Pancreas (tissue), 10 donors: ENCODE results near the gene CRYGN. TPM values are rescaled to one million over a fixed set of nuclear protein-coding genes. Genes with fewer than 3 reads are reported as not detected.
A peak's percentile ranks its signal among the peaks of the same experiment; 100 is the strongest.

Experiments used
- ATAC-seq, 4 donors: fragments of 200-7000 bp; cut with Tn5 transposase; one replicate each; pipeline versions ENCODE4 v1.8.0 to v1.9.1; 2020; ENCODE audit warnings: mild to moderate bottlenecking in 4 of 4, moderate library complexity in 4 of 4
- DNase-seq, 6 donors: peaks; one replicate each; pipeline ENCODE4 v3.0.0-alpha.2; 2020
- FAIRE-seq: peaks from 2 replicates; lab custom pipeline; 2012; peaks lifted over from hg19 to GRCh38; lab: Jason Lieb, UNC
- H3K27ac ChIP-seq, 4 donors: fragments of 200-600 bp; sonication (generic); 1 replicate in 3 of 4; 2 replicates in 1 of 4; pipeline versions ENCODE4 v1.5.0 to v1.8.0; 2020
- H3K27me3 ChIP-seq, 4 donors: fragments of 200-600 bp; one replicate each; pipeline ENCODE4 v1.8.0; 2021
- H3K36me3 ChIP-seq, 3 donors: fragments of 200-600 bp; sonication (generic) in 1 of 3; one replicate each; pipeline versions ENCODE4 v1.5.0 to v1.8.0; 2020 to 2021
- H3K4me1 ChIP-seq, 3 donors: fragments of 200-600 bp; one replicate each; pipeline ENCODE4 v1.8.0; 2021
- H3K4me3 ChIP-seq, 4 donors: fragments of 200-600 bp; sonication (generic) in 2 of 4; one replicate each; pipeline versions ENCODE4 v1.5.0 to v1.8.0; 2020 to 2021
- H3K9me3 ChIP-seq, 4 donors: fragments of 200-600 bp; one replicate each; pipeline ENCODE4 v1.8.0; 2021
- WGBS, 2 donors: extraction: QIAGEN DNeasy Blood & Tissue Kit; methylation state at CpG; one replicate each; pipeline ENCODE4 v1.1.7; 2013; 5-methylcytosine and 5-hydroxymethylcytosine counted together
- intact Hi-C, 3 donors: fragments of 100-400 bp; cut with DNase I; formaldehyde crosslinking; loops; one replicate each; pipeline versions ENCODE4 v1.11.1 to v1.14.2; 2022
- polyA plus RNA-seq, 2 donors: library from polyadenylated mRNA; stranded (reverse); fragments of 200-250 nt; gene quantifications; one replicate each; pipeline ENCODE4 v1.2.3, GENCODE V29; 2013
- total RNA-seq, 6 donors: library from RNA; stranded (reverse); fragmentation: NEBNext Ultra II Directional in 4 of 6; extraction: Animal tissue kit (Norgen Biotek cat#: 25700) in 4 of 6; gene quantifications; one replicate each; pipeline versions ENCODE4 v1.2.1 to v1.2.4, GENCODE V29; 2021 to 2023
- TF ChIP-seq, protein P1 (sequence below), 4 donors: fragments of 200-600 bp; sonication (generic) in 3 of 4; IDR thresholded peaks; one replicate each; pipeline versions ENCODE4 v1.5.0 to v1.8.0; 2021; ENCODE audit warnings: antibody characterized with exemption in 4 of 4
- donor health status: healthy with polysubstance abuse.
- donor health status: DM: no; HTN: no; CAD: no; lungs with moderate emphysema.
- donor health status: DM: no; HTN: no; CAD: no.
- donor health status: control.
- donor health status: control.
- donor health status: Bipolar disorder and iron deficiency.
- donor health status: DM: yes; HTN: yes; CAD: no.
- donor health status: DM: no; HTN: no; CAD: no.
- donor health status: DM: no; HTN: no; CAD: no.
- donor health status: DM: yes; HTN: yes; CAD: no.

Gene CRYGN, protein sequence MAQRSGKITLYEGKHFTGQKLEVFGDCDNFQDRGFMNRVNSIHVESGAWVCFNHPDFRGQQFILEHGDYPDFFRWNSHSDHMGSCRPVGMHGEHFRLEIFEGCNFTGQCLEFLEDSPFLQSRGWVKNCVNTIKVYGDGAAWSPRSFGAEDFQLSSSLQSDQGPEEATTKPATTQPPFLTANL
- total RNA-seq, result under 1 TPM in 2 of 6 donors, not detected in 4; 0.09 to 0.18 TPM
- polyA plus RNA-seq, result under 1 TPM; 0.07 to 0.08 TPM

DNA sequence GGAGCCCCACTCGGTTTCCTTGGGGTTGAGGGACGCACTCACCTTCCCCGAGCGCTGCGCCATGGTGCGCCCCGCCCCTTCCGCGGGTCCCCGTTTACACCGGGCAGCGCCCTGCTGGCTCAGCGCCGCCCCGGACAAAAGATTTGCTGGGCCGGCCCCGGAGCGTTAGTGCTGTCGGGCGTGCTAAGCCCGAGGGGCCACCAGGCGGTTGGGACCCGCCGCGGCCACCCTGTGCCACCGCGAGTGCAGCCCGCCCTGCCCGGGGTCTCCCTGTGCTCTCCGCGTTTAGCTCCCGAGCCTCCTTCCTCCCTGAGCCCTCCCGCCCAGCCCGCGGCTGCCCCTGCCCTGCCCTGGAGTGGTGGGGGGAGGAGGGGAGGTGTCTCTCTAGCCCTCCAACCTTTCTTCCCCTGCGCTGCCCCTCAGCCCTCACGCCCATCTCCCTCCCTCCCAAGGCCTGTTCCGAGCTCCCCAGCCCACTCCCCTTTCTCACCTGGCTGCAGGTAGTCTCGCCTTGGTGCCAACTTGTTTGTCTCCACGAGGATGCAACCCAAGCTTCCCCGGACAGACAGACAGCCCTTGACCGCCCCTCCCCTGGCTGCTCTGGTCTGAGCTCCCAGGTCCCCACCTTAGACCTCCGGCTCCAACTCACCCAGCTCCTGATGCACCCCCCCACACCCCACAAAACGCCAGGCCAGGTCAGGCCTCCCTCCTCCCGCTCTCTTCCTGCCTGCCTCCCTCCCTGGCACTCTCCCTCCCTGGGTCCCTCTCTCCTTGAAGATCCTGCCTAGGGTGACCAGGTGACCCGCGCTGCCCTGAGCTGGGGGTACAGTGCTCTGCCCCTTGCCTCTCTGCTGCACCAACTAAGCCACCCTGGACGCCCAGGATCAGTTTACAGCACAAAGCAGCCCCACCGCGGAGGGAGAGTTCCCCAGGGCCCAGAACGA is at the start of gene CRYGN:
Gene CRYGN (minus strand): TSS at position 287 of the 944 bp plus-strand sequence. CDS start 224 bp downstream, at position 63.
- H3K4me1 ChIP-seq, result no peaks in the 10 kb centered on the region
- H3K27ac ChIP-seq, result no peak within 1 kb of the TSS
- no peaks in the 10 kb centered on the region for H3K36me3 ChIP-seq
- DNase-seq (peak in 2 of 6 donors; percentile 56 to 60), ATAC-seq (peak in 3 of 4 donors; percentile 19 to 26 (median 20)), FAIRE-seq (no peak)
- TF ChIP-seq, protein P1, sequence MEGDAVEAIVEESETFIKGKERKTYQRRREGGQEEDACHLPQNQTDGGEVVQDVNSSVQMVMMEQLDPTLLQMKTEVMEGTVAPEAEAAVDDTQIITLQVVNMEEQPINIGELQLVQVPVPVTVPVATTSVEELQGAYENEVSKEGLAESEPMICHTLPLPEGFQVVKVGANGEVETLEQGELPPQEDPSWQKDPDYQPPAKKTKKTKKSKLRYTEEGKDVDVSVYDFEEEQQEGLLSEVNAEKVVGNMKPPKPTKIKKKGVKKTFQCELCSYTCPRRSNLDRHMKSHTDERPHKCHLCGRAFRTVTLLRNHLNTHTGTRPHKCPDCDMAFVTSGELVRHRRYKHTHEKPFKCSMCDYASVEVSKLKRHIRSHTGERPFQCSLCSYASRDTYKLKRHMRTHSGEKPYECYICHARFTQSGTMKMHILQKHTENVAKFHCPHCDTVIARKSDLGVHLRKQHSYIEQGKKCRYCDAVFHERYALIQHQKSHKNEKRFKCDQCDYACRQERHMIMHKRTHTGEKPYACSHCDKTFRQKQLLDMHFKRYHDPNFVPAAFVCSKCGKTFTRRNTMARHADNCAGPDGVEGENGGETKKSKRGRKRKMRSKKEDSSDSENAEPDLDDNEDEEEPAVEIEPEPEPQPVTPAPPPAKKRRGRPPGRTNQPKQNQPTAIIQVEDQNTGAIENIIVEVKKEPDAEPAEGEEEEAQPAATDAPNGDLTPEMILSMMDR (IDR thresholded peaks at IDR 0.05), result no peak
- H3K4me3 ChIP-seq, result peak within 1 kb of the TSS in 2 of 4 donors; percentile 3 to 24
- H3K27me3 ChIP-seq, result peaks cover 0 to 7% (median 0%) of the 10 kb centered on the region in 4 donors
- intact Hi-C loops, result no loop called here
- H3K9me3 ChIP-seq, result no peaks in the 10 kb centered on the region
- 22 to 26% methylated on average over 45 to 51 of the region's 51 CpGs for WGBS, 2 donors

DNA sequence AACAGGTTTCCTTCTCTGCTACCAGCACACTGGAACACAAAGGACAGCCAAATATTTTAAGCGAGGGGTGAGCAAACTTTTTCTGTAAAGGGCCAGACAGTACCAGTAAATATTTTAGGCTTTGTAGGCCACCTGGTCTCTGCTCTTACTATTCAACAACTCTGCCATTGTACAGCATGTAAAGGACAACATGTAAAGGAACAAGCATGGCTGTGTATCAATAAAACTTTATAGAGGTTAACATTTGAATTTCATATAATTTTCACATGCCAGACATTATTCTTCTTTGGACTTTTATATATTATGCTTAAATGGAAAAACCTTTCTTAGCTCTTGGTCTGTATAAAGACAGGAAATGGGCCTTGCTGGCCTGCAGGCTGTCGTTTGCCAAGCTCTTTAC is 49.6 kb upstream of the CRYGN start:
- H3K27me3 ChIP-seq, result no peaks in the 10 kb centered on the region
- no peak overlapping the region for H3K27ac ChIP-seq
- 86 to 92% methylated on average over 2 of the region's 2 CpGs for WGBS, 2 donors
- H3K9me3 ChIP-seq, result no peaks in the 10 kb centered on the region
- intact Hi-C loops, result no loop called here
- FAIRE-seq (no peak), ATAC-seq (no peak), DNase-seq (no peak)
- peaks cover 18 to 37% (median 22%) of the 10 kb centered on the region in 3 donors for H3K4me1 ChIP-seq
- no peaks in the 10 kb centered on the region for H3K36me3 ChIP-seq
- TF ChIP-seq, protein P1 (IDR thresholded peaks at IDR 0.05), result no peak
- H3K4me3 ChIP-seq, result no peak overlapping the region

DNA sequence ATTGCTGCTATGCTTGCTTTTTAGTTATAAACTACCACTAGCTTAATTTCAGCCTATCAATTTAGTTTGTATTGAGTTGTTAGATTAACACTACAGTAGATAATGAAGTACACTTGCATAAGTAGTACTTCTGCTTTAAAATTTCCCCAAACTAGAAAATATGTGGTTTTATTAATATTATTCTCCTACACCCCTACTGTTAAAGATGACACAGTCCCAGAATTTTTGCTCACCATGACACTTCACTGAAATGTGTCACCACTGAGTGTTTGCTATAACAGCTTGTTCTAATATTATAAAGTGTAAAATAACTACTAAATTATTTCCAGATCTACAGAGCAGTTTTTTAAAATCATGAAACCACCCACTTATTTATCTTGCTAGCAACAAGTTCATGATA is 48.2 kb upstream of the CRYGN start:
- ATAC-seq, result no peak

DNA sequence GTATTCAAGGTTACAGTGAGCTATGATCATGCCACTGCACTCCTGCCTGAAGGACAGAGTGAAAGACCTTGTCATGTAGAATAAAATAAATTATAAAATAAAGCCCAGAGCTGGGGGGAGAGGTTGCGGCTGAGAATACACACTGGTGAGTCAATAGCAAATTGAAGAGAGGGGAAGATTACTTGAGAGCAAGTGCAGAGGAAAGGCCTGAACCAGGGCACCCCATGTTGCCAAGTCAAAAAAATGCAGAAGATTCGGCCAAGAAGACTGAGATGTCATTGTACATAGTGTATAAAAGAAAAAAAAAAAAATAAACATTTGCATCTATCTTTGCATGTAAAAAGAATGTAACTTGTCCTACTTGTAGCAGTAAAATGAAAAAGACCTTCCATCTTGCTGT is 47.3 kb upstream of the CRYGN start:
- FAIRE-seq, result no peak
- no peak for ATAC-seq
- Histone ChIP-seq H3K27ac (no peak overlapping the region), H3K9me3 (no peaks in the 10 kb centered on the region), H3K4me1 (peaks cover 3 to 26% (median 7%) of the 10 kb centered on the region in 3 donors), H3K4me3 (no peak overlapping the region), H3K27me3 (no peaks in the 10 kb centered on the region), H3K36me3 (peaks cover 0 to 4% (median 3%) of the 10 kb centered on the region in 3 donors)
- intact Hi-C loops, result no loop called here
- TF ChIP-seq, protein P1 (IDR thresholded peaks at IDR 0.05), result no peak
- no peak for DNase-seq
- 87 to 90% methylated on average over 2 of the region's 2 CpGs for WGBS, 2 donors

More for the DNA sequence above, 48.2 kb upstream of the CRYGN start:
- H3K4me1 ChIP-seq, result peaks cover 4 to 26% (median 8%) of the 10 kb centered on the region in 3 donors
- no peak for FAIRE-seq
- TF ChIP-seq, protein P1 (IDR thresholded peaks at IDR 0.05), result no peak
- H3K27ac ChIP-seq, result no peak overlapping the region
- no peaks in the 10 kb centered on the region for H3K27me3 ChIP-seq
- intact Hi-C loops, result no loop called here
- DNase-seq, result no peak
- H3K4me3 ChIP-seq, result no peak overlapping the region
- H3K9me3 ChIP-seq, result no peaks in the 10 kb centered on the region
- peaks cover 0 to 2% (median 0%) of the 10 kb centered on the region in 3 donors for H3K36me3 ChIP-seq
